ENCODE results near the gene ARHGAP26. TPM values are rescaled to one million over a fixed set of nuclear protein-coding genes. Genes with fewer than 3 reads are reported as not detected.

The ARHGAP26 gene
- total RNA-seq, 4 donors from 2014 or later: 35.0 to 72.2 (median 44.0) TPM

DNA sequence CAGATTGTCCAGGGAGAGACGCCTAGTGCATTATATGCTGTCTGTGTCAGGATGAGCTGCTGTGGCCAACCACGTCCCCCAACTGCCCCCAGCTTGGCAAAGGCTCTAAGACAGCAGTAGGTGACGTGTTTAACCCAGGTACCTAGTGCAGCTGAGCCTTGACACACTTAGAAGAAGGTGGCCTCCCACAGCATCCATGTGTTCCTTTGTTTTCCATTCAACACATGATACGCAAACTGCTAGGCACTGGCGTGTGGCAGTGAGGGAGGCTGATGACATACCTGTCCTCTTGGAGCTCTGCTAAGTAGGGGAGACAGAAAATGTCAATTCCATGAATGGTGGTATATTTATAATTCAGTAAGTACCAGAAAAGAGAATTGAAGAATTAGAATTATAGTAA is 341.6 kb downstream of the ARHGAP26 start:
- no peak for TF ChIP-seq CTCF (IDR thresholded peaks at IDR 0.05; ENCODE audit: low read depth)

DNA sequence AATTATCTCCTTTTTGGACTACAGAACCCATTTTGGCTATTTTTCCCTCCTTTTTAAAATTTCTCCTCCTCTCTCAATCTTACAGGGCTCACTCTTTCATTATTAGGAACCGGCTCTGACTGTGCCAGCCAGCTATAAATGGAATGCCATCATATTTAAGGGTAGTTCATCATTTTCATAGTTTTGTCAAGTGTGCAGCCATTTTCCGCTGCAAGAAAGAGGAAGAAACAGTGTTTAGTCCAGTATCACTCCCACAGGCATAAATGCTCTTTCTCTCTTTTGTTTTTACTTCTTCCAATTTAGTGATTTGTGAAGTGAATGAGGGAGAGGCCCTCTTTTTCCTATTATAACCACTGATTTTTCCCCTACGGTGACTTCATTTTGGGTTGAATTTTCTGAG is 343.3 kb downstream of the ARHGAP26 start:
- TF ChIP-seq CTCF (IDR thresholded peaks at IDR 0.05; ENCODE audit: low read depth): no peak

DNA sequence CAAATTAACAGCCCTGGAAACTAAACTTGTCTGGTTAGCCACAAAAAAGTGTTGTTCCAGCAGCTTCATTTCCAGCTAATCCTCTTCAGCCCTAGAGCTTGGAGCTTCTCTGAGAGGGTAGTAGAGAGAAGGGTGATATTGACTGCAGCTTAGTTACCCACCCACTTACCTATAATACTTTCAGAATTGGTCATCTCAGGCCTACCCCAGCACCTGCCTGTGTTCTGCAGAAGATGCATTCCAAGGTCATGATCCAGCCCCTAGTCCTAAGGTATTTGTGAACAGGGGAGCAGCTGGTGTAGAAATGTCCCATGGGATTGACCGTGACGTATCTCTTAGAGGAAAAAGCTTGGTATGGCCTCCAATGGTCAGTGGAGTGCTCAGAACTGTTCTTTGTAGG is 344.3 kb downstream of the ARHGAP26 start:
- no peak for TF ChIP-seq CTCF (IDR thresholded peaks at IDR 0.05; ENCODE audit: low read depth)

- no peak for TF ChIP-seq CTCF (IDR thresholded peaks at IDR 0.05; ENCODE audit: low read depth)
These were observed 345.2 kb downstream of the ARHGAP26 start for GRCh38 chr5:143115381-143115780.

GRCh38 chr5:143116814-143117213 is 346.6 kb downstream of the ARHGAP26 start:
- no peak for TF ChIP-seq CTCF (IDR thresholded peaks at IDR 0.05; ENCODE audit: low read depth)

- no peak for TF ChIP-seq CTCF (IDR thresholded peaks at IDR 0.05; ENCODE audit: low read depth)
These were observed 347.6 kb downstream of the ARHGAP26 start for GRCh38 chr5:143117821-143118220.

DNA sequence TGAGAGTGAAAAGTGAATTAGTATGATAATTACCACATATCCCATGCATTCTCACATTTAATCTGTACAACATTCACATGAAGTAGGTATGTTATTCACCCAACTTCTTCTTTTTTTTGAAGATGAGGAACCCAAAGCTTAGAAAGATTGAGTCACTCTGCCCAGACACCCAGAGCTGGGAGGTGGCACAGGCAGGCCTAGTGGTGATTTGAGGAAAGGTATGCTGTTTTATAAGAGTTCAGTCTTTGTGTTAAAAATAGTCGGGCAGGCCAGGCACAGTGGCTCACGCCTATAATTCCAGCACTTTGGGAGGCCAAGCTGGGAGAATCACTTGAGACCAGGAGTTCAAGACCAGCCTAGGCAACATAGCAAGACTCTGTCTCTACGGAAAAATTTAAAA is 348.0 kb downstream of the ARHGAP26 start:
- TF ChIP-seq CTCF (IDR thresholded peaks at IDR 0.05; ENCODE audit: low read depth): no peak
